Measurements from ENCODE around the gene ADAP1.

Gene ADAP1

GRCh38 chr7:893686-894085, 60.8 kb downstream of the ADAP1 start:
- TF ChIP-seq, protein P1, sequence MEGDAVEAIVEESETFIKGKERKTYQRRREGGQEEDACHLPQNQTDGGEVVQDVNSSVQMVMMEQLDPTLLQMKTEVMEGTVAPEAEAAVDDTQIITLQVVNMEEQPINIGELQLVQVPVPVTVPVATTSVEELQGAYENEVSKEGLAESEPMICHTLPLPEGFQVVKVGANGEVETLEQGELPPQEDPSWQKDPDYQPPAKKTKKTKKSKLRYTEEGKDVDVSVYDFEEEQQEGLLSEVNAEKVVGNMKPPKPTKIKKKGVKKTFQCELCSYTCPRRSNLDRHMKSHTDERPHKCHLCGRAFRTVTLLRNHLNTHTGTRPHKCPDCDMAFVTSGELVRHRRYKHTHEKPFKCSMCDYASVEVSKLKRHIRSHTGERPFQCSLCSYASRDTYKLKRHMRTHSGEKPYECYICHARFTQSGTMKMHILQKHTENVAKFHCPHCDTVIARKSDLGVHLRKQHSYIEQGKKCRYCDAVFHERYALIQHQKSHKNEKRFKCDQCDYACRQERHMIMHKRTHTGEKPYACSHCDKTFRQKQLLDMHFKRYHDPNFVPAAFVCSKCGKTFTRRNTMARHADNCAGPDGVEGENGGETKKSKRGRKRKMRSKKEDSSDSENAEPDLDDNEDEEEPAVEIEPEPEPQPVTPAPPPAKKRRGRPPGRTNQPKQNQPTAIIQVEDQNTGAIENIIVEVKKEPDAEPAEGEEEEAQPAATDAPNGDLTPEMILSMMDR (IDR thresholded peaks at IDR 0.05; ENCODE audit: low read depth, low read length), result no peak
- no peak overlapping the region for H3K4me3 ChIP-seq (ENCODE audit: low read depth, low read length)

- H3K4me3 ChIP-seq (ENCODE audit: low read depth, low read length), result no peak overlapping the region
- TF ChIP-seq, protein P1 (IDR thresholded peaks at IDR 0.05; ENCODE audit: low read depth, low read length), result no peak
These were observed 61.6 kb downstream of the ADAP1 start for GRCh38 chr7:892648-893593.

- TF ChIP-seq, protein P1 (IDR thresholded peaks at IDR 0.05; ENCODE audit: low read depth, low read length), result no peak
- no peak overlapping the region for H3K4me3 ChIP-seq (ENCODE audit: low read depth, low read length)
These were observed 62.7 kb downstream of the ADAP1 start for GRCh38 chr7:891805-892204.

DNA sequence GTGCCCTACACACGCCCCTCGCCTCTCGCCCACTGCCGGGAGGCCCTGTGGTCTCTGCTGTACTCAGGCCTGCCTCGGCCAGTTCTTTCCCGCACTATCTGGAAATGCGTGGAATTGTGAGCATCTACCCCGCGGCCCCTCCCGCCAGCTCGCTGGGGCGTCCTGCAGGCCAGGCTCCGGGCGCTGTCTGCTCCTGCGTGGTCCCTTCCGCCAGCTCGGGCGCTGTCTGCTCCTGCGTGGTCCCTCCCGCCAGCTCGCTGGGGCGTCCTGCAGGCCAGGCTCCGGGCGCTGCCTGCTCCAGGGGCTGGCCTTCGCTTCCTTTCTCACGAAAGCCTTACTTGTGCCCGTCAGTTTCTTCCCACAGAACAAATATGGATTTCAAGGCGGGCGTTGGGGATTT, 63.2 kb downstream of the ADAP1 start:
- TF ChIP-seq, protein P1 (IDR thresholded peaks at IDR 0.05; ENCODE audit: low read depth, low read length), result no peak

GRCh38 chr7:890868-891267, 63.6 kb downstream of the ADAP1 start:
- TF ChIP-seq, protein P1 (IDR thresholded peaks at IDR 0.05; ENCODE audit: low read depth, low read length), result no peak
- H3K4me3 ChIP-seq (ENCODE audit: low read depth, low read length), result no peak overlapping the region

More for the DNA sequence above, 63.2 kb downstream of the ADAP1 start:
- H3K4me3 ChIP-seq (ENCODE audit: low read depth, low read length), result no peak overlapping the region

DNA sequence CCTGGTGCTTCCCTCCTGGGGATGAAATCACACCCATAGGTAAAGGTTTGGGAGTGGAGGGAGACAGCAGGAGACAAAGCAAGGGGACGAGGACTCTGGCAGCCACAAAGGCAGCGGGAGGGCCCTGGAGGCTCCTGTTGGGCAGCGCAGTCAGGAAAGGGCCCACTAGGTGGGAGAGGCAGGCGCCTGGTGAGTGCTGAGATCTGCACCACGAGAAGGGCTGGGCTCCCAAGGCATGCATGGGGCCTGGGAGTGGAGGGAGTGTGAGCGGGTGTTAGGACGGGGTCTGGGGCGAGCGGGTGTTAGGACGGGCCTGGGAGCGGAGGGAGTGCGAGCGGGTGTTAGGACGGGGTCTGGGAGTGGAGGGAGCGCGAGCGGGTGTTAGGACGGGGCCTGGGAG, 65.1 kb downstream of the ADAP1 start:
- TF ChIP-seq, protein P1 (IDR thresholded peaks at IDR 0.05; ENCODE audit: low read depth, low read length), result no peak
- no peak overlapping the region for H3K4me3 ChIP-seq (ENCODE audit: low read depth, low read length)

GRCh38 chr7:889025-889390, 65.5 kb downstream of the ADAP1 start:
- no peak overlapping the region for H3K4me3 ChIP-seq (ENCODE audit: low read depth, low read length)
- TF ChIP-seq, protein P1 (IDR thresholded peaks at IDR 0.05; ENCODE audit: low read depth, low read length), result no peak

Measured in WI38 (cell line).